RWPE2 (cell line): Measurements from ENCODE around the gene BHLHE40.

ENCODE experiments used
- ATAC-seq: fragments of 200-7000 bp; cut with Tn5 transposase; 3 replicates; pipeline ENCODE4 v1.9.1; 2021; ENCODE audit warnings: low read depth
- DNase-seq: peaks from one replicate; pipeline ENCODE4 v3.0.0-alpha.2; 2020; ENCODE audit warnings: low spot score
- H3K27ac ChIP-seq: fragments of 450-650 bp; 2 replicates; pipeline ENCODE4 v1.5.1; 2017; ENCODE audit warnings: mild to moderate bottlenecking; ENCODE audit not compliant: poor library complexity, severe bottlenecking
- H3K27me3 ChIP-seq: fragments of 250-450 bp; sonication (Bioruptor Pico); 2 replicates; pipeline ENCODE4 v1.5.1; 2021; ENCODE audit warnings: mild to moderate bottlenecking, moderate library complexity; ENCODE audit not compliant: insufficient read depth, poor library complexity, severe bottlenecking
- H3K36me3 ChIP-seq: fragments of 250-450 bp; sonication (Bioruptor Pico); 2 replicates; pipeline ENCODE4 v1.5.1; 2020; ENCODE audit warnings: low read depth, mild to moderate bottlenecking, moderate library complexity
- H3K4me1 ChIP-seq: fragments of 250-450 bp; sonication (Bioruptor Pico); 2 replicates; pipeline ENCODE4 v1.5.1; 2021; ENCODE audit warnings: mild to moderate bottlenecking, moderate library complexity; ENCODE audit not compliant: insufficient read depth, poor library complexity, severe bottlenecking
- H3K4me3 ChIP-seq: fragments of 250-450 bp; sonication (Bioruptor Pico); 2 replicates; pipeline ENCODE4 v1.5.1; 2021; ENCODE audit warnings: mild to moderate bottlenecking, moderate library complexity; ENCODE audit not compliant: severe bottlenecking
- H3K9me3 ChIP-seq: fragments of 250-450 bp; sonication (Bioruptor Pico); 2 replicates; pipeline ENCODE4 v1.5.1; 2021; ENCODE audit warnings: mild to moderate bottlenecking, moderate library complexity; ENCODE audit not compliant: severe bottlenecking
- CTCF ChIP-seq: fragments of 450-650 bp; IDR thresholded peaks from one replicate; pipeline ENCODE4 v1.5.1; 2017; ENCODE audit warnings: mild to moderate bottlenecking, moderate library complexity; ENCODE audit not compliant: poor library complexity, severe bottlenecking

Gene BHLHE40

GRCh38 chr3:4999531-5000184 is 20.4 kb downstream of the BHLHE40 start:
- TF ChIP-seq CTCF, result no peak
- H3K36me3 ChIP-seq, result no peaks in the 10 kb centered on the region
- no peaks in the 10 kb centered on the region for H3K9me3 ChIP-seq
- DNase-seq, result peak; percentile 90
- H3K27me3 ChIP-seq, result no peaks in the 10 kb centered on the region
- peaks cover 45% of the 10 kb centered on the region for H3K4me1 ChIP-seq
- no peak overlapping the region for H3K4me3 ChIP-seq
- H3K27ac ChIP-seq, result no peak overlapping the region
- ATAC-seq, result peak; percentile 52

GRCh38 chr3:5001135-5001534 is 21.9 kb downstream of the BHLHE40 start:
- Histone ChIP-seq H3K27ac (no peak overlapping the region), H3K27me3 (no peaks in the 10 kb centered on the region), H3K36me3 (no peaks in the 10 kb centered on the region), H3K9me3 (no peaks in the 10 kb centered on the region), H3K4me3 (no peak overlapping the region), H3K4me1 (peaks cover 35% of the 10 kb centered on the region)
- DNase-seq (no peak), ATAC-seq (no peak)
- no peak for TF ChIP-seq CTCF

- H3K4me1 ChIP-seq, result peaks cover 33% of the 10 kb centered on the region
- no peak for DNase-seq
Observed at GRCh38 chr3:5001805-5002173, 22.6 kb downstream of the BHLHE40 start.

GRCh38 chr3:5002174-5002870 is 23.1 kb downstream of the BHLHE40 start:
- Histone ChIP-seq H3K9me3 (no peaks in the 10 kb centered on the region), H3K36me3 (no peaks in the 10 kb centered on the region), H3K27me3 (no peaks in the 10 kb centered on the region), H3K4me3 (no peak overlapping the region), H3K4me1 (peaks cover 33% of the 10 kb centered on the region), H3K27ac (no peak overlapping the region)
- ATAC-seq (no peak), DNase-seq (no peak)
- TF ChIP-seq CTCF, result no peak

More at GRCh38 chr3:5001805-5002173, 22.6 kb downstream of the BHLHE40 start:
- no peak for ATAC-seq
- no peaks in the 10 kb centered on the region for H3K9me3 ChIP-seq
- H3K27me3 ChIP-seq, result no peaks in the 10 kb centered on the region
- no peaks in the 10 kb centered on the region for H3K36me3 ChIP-seq
- no peak overlapping the region for H3K27ac ChIP-seq
- no peak for TF ChIP-seq CTCF
- no peak overlapping the region for H3K4me3 ChIP-seq

- peaks cover 33% of the 10 kb centered on the region for H3K4me1 ChIP-seq
- no peak for TF ChIP-seq CTCF
- DNase-seq (no peak), ATAC-seq (no peak)
- H3K27me3 ChIP-seq, result no peaks in the 10 kb centered on the region
- H3K36me3 ChIP-seq, result no peaks in the 10 kb centered on the region
- H3K27ac ChIP-seq, result no peak overlapping the region
- H3K9me3 ChIP-seq, result no peaks in the 10 kb centered on the region
- H3K4me3 ChIP-seq, result no peak overlapping the region
Observed at GRCh38 chr3:5002871-5003247, 23.6 kb downstream of the BHLHE40 start.
